ENCODE data around the gene TENM4.

Gene TENM4

GRCh38 chr11:79434283-79434682, 6.5 kb downstream of the TENM4 start:
- no peaks in the 10 kb centered on the region for H3K36me3 ChIP-seq
- H3K27me3 ChIP-seq = no peaks in the 10 kb centered on the region
- DNase-seq = no peak
- no peaks in the 10 kb centered on the region for H3K9me3 ChIP-seq
- TF ChIP-seq, protein P1, sequence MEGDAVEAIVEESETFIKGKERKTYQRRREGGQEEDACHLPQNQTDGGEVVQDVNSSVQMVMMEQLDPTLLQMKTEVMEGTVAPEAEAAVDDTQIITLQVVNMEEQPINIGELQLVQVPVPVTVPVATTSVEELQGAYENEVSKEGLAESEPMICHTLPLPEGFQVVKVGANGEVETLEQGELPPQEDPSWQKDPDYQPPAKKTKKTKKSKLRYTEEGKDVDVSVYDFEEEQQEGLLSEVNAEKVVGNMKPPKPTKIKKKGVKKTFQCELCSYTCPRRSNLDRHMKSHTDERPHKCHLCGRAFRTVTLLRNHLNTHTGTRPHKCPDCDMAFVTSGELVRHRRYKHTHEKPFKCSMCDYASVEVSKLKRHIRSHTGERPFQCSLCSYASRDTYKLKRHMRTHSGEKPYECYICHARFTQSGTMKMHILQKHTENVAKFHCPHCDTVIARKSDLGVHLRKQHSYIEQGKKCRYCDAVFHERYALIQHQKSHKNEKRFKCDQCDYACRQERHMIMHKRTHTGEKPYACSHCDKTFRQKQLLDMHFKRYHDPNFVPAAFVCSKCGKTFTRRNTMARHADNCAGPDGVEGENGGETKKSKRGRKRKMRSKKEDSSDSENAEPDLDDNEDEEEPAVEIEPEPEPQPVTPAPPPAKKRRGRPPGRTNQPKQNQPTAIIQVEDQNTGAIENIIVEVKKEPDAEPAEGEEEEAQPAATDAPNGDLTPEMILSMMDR (IDR thresholded peaks at IDR 0.05) = no peak
- intact Hi-C loops (cut with DNase I; ENCODE audit: low total_unique reads) = loop anchor here (10.0 kb wide), 1 partner anchor 189 kb away; no protein-coding TSS in a partner anchor
- no peak overlapping the region for H3K27ac ChIP-seq
- H3K4me1 ChIP-seq = peaks cover 0 to 45% (median 22%) of the 10 kb centered on the region in 4 donors
- no peak overlapping the region for H3K4me3 ChIP-seq

DNA sequence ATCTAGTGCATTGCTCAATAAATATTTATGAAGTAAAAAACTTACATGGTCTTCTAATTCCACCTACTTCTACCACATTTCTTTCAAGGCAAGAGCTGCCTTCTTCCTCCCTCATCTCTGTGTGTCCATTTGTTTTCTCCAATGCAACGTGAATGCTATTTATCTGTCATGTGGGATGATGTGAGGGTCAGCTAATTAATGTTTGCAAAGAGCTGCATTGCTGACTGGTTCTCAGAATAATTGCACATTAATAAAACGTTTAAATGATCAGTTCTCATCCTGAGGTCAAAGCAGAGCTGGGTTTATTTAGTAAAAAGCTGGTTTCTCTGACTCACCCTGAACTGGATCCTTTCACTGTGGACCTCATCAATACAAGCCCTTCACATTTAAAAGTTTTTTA, 8.7 kb downstream of the TENM4 start:
- H3K4me1 ChIP-seq = peaks cover 0 to 34% (median 6%) of the 10 kb centered on the region in 4 donors
- H3K36me3 ChIP-seq = no peaks in the 10 kb centered on the region
- DNase-seq = no peak
- H3K27me3 ChIP-seq = no peaks in the 10 kb centered on the region
- H3K27ac ChIP-seq = no peak overlapping the region
- H3K9me3 ChIP-seq = no peaks in the 10 kb centered on the region
- intact Hi-C loops (cut with DNase I; ENCODE audit: low total_unique reads) = loop anchor here (10.0 kb wide), 1 partner anchor 187 kb away; no protein-coding TSS in a partner anchor
- TF ChIP-seq, protein P1 (IDR thresholded peaks at IDR 0.05) = no peak
- H3K4me3 ChIP-seq = no peak overlapping the region

DNA sequence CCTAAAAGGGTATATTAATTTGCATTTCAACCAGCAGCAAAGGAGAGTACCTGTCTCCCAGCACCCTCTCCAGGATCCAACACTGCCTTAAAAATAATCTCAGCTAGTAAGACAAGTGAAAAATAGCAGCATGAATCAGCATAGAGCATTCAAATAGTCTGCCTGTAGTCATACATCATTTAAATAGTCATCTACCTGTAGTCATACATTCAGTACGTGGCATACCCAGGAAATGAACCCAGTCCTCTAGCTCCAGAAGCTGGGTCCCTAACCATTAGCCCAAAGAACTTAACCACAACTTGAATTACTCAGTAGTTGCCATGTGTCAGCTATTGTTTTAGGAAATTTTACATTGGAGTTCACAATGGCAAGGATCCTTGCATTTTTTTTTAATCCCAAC, 9.3 kb downstream of the TENM4 start:
- TF ChIP-seq, protein P1 (IDR thresholded peaks at IDR 0.05) = no peak
- Histone ChIP-seq H3K9me3 (no peaks in the 10 kb centered on the region), H3K36me3 (no peaks in the 10 kb centered on the region), H3K4me3 (no peak overlapping the region), H3K4me1 (peaks cover 0 to 28% (median 1%) of the 10 kb centered on the region in 4 donors), H3K27me3 (no peaks in the 10 kb centered on the region), H3K27ac (peak overlapping the region in 1 of 2 donors; percentile 1)
- intact Hi-C loops (cut with DNase I; ENCODE audit: low total_unique reads) = loop anchor here (10.0 kb wide), 1 partner anchor 187 kb away; no protein-coding TSS in a partner anchor
- DNase-seq = no peak

DNA sequence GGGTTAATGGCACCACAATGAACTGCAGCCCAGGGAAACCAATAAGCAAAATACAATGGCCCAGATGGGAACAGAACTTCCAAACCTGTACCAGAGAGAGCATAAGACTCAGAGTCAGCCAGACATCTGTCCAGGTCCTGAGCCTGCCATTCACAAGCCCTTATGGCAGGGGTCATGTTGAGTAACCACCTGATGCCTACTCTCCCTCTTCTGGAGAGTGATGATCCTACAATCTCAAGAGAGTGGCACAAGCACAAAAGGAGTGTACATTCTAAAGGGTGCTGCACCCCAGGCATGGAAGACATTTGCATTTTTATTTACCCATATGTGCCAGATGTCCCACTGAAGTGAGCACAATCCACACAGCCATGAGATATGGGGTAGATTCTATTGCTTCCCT, 10.6 kb downstream of the TENM4 start:
- no peaks in the 10 kb centered on the region for H3K27me3 ChIP-seq
- no peaks in the 10 kb centered on the region for H3K9me3 ChIP-seq
- TF ChIP-seq, protein P1 (IDR thresholded peaks at IDR 0.05) = no peak
- H3K4me3 ChIP-seq = no peak overlapping the region
- peak overlapping the region in 1 of 2 donors; percentile 1 for H3K27ac ChIP-seq
- H3K4me1 ChIP-seq = peaks cover 0 to 27% (median 0%) of the 10 kb centered on the region in 4 donors
- intact Hi-C loops (cut with DNase I; ENCODE audit: low total_unique reads) = loop anchor here (10.0 kb wide), 1 partner anchor 185 kb away; no protein-coding TSS in a partner anchor
- no peak for DNase-seq
- no peaks in the 10 kb centered on the region for H3K36me3 ChIP-seq

DNA sequence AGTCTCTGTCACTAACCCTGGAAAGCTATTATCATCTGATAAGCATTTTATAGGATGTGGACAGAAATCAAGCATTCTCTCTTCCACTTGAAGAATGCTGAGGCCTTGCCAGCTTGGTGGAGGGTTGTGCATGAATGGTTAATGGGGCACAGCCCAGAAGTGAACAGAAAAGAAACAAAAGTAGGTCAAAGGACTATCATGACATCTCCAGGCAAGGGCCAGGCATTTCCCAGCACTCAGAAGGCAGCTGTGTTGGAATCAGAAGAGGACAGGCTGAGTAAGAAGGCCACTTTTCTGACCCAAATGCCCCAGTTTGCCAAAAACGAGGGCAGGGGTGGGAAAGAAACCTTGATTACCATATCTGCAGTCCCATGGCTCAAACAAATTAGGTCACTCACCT, 12.4 kb downstream of the TENM4 start:
- no peak overlapping the region for H3K27ac ChIP-seq
- no peak for DNase-seq
- no peaks in the 10 kb centered on the region for H3K9me3 ChIP-seq
- no peaks in the 10 kb centered on the region for H3K36me3 ChIP-seq
- TF ChIP-seq, protein P1 (IDR thresholded peaks at IDR 0.05) = no peak
- peaks cover 0 to 27% (median 0%) of the 10 kb centered on the region in 4 donors for H3K4me1 ChIP-seq
- intact Hi-C loops (cut with DNase I; ENCODE audit: low total_unique reads) = no loop called here
- H3K4me3 ChIP-seq = no peak overlapping the region
- no peaks in the 10 kb centered on the region for H3K27me3 ChIP-seq
